DMS79 (cell line): ENCODE measurements around the gene ABCB9.
A peak's percentile ranks its signal among the peaks of the same experiment; 100 is the strongest.
"Not testable (repeated sequence)": the region's sequence is repeated elsewhere in the genome, so short reads cannot be mapped to it uniquely, and the experiment has no call there.

Experiments
- DNase-seq: peaks from one replicate; lab custom pipeline; 2025; lab: John Stamatoyannopoulos, UW

Gene ABCB9

GRCh38 chr12:122937622-122938091 lies 28.6 kb downstream of the ABCB9 start:
- no peak for DNase-seq

- no peak for DNase-seq
These were observed 30.9 kb downstream of the ABCB9 start for GRCh38 chr12:122935318-122935717.

GRCh38 chr12:122934722-122935121 lies 31.5 kb downstream of the ABCB9 start:
- no peak for DNase-seq

- DNase-seq = no peak
These were observed 34.1 kb downstream of the ABCB9 start for GRCh38 chr12:122932207-122932606.

GRCh38 chr12:122929812-122930211 lies 36.5 kb downstream of the ABCB9 start:
- no peak for DNase-seq

GRCh38 chr12:122929148-122929538 lies 37.1 kb downstream of the ABCB9 start:
- no peak for DNase-seq

GRCh38 chr12:122928404-122929147 lies 37.7 kb downstream of the ABCB9 start:
- DNase-seq = no peak

- DNase-seq = no peak
These were observed 38.4 kb downstream of the ABCB9 start for GRCh38 chr12:122927756-122928403.

GRCh38 chr12:122921917-122922316 lies 44.3 kb downstream of the ABCB9 start:
- no peak for DNase-seq

- DNase-seq = no peak
These were observed 45.6 kb downstream of the ABCB9 start for GRCh38 chr12:122920687-122921086.

GRCh38 chr12:122918827-122919226 lies 47.4 kb downstream of the ABCB9 start:
- DNase-seq = no peak

- no peak for DNase-seq
These were observed 48.6 kb downstream of the ABCB9 start for GRCh38 chr12:122917507-122918121.

GRCh38 chr12:122909442-122910288 lies 56.6 kb downstream of the ABCB9 start:
- DNase-seq = no peak

- no peak for DNase-seq
These were observed 57.3 kb downstream of the ABCB9 start for GRCh38 chr12:122908915-122909314.

- not testable (repeated sequence) for DNase-seq
These were observed 61.0 kb downstream of the ABCB9 start for GRCh38 chr12:122905258-122905657.

- no peak for DNase-seq
These were observed 62.6 kb downstream of the ABCB9 start for GRCh38 chr12:122903693-122904034.

GRCh38 chr12:122902854-122903692 lies 63.2 kb downstream of the ABCB9 start:
- no peak for DNase-seq

- no peak for DNase-seq
These were observed 66.4 kb downstream of the ABCB9 start for GRCh38 chr12:122899887-122900286.

- DNase-seq = no peak
These were observed 69.6 kb downstream of the ABCB9 start for GRCh38 chr12:122896662-122897061.

- peak; percentile 42 for DNase-seq
These were observed 70.3 kb downstream of the ABCB9 start, which contains the start of gene VPS37B for GRCh38 chr12:122895704-122896636. Gene VPS37B (minus strand): TSS chr12:122896124. CDS start chr12:122896062, 62 bp downstream.
